Measurements from ENCODE around the gene MT1G.
A peak's percentile ranks its signal among the peaks of the same experiment; 100 is the strongest.

The MT1G gene

GRCh38 chr16:56620339-56620897, 47.4 kb downstream of the MT1G start:
- no peak for DNase-seq (ENCODE audit: low read depth)

DNA sequence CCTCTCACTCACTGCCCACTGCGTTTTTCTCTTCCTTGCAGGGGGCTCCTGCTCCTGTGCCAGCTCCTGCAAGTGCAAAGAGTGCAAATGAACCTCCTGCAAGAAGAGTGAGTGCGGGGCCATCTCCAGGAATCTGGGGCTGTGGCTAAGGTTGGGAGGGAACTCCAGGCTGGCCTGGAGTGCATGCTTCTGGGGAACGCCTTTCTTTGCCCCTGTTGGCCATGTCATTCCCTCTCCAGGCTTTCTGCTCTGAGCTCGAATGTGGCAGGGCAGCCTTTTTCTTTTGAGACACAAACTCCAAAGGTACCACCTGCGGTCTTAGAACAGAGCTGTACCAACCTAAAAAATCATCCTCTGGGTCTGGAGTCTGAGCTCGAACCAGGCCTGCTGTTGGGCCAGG, 49.7 kb downstream of the MT1G start:
- DNase-seq (ENCODE audit: low read depth), result no peak

GRCh38 chr16:56617212-56618085, 50.4 kb downstream of the MT1G start:
- DNase-seq (ENCODE audit: low read depth), result peak; percentile 82

Measured in iris pigment epithelial cell (primary cell).